AG08396 (cell line): ENCODE measurements around the gene SPAG6.
"Not testable (repeated sequence)": the region's sequence is repeated elsewhere in the genome, so short reads cannot be mapped to it uniquely, and the experiment has no call there.

ENCODE experiments used
- DNase-seq: peaks from one replicate; pipeline ENCODE4 v3.0.0; 2012; ENCODE audit warnings: low spot score, mixed read lengths

The SPAG6 gene

DNA sequence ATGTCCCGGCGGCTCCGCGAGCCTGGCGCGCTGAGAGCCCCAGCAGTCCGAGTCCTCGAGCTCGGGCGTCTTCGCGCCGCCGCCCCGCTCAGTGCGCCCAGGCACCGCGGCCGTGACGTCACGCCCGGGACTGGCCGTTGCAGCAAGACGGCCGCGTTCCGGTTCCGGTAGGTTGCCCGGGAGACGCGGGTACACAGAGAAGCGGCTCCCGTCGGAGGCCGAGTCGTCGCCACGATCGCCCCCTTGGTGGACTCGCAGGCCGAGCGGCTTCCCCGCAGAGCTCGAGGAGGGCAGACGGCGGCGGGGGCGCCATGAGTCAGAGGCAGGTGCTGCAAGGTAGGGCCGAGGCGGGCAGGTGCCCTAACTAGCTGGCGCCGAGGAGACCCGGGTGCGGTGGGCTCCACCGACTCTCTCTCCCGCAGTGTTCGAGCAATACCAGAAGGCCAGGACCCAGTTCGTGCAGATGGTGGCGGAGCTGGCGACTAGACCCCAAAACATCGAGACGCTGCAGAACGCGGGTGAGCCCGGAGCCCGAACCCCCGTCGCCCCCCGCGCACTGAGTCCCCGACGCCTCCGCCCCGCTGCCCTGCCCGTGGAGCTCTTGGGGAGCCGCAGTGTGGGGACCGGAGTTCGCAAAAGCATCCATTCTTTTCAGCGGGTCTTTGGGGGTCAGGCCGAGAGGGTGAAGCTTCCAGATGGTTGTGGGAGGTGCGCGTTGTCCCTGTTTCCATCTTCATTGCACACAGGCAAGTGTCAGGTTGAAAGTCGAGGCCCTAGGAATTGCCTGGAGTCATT, at the start of gene SPAG6:
SPAG6 (plus strand) TSS at position 196 of the 795 bp plus-strand sequence; CDS start at position 312, 116 bp downstream.
- DNase-seq: no peak

DNA sequence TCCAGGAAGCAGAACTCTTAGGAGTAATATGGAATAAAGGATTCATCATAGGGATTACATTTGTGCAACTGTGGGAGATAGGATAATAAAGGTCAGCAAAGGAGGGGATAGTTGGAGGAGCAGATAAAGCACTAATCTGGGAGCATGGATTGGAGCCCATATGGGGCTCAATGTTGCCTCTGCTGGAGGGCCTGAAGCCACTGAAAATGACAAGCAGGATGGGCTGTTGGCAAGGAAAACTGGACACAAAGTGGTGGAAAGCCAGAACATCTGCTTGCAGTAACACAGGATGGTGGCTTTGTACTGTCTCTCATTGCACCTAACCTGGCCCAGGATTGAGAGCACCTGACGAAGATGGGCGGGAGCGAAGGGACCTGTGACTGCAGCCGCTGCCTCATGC, 44.1 kb upstream of the SPAG6 start:
- no peak for DNase-seq

DNA sequence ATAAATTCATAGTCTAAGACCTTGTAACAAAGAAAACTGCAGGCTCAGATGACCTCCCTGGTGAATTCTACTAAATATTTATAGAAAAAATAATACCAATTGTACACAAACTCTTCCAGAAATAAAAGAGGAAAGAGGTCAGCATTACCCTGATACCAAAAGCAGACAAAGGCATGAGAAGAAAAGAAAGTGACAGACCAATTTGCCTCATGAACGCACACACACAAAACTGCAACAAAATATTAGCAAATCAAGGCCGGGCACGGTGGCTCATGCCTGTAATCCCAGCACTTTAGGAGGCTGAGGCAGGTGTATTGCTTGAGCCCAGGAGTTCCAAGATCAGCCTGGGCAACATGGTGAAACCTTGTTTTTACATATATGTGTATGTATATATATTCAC, 41.8 kb upstream of the SPAG6 start:
- no peak for DNase-seq

DNA sequence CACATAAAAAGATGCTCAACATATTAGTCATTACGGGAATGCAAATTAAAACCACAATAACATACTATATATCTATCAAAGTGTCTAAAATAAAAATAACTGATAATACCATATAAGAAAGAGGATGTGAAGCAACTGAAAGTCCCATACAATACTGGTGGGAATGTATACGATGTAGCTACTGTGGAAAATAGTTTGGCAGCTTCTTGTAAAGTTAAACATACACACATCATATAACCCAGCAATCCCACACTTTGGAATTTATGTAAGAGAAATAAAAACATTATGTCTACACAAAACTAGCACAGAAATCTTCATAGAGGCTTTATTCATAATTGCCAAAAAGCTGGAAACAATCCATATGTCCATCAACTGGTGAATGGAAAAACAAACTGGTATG, 39.6 kb upstream of the SPAG6 start:
- no peak for DNase-seq

DNA sequence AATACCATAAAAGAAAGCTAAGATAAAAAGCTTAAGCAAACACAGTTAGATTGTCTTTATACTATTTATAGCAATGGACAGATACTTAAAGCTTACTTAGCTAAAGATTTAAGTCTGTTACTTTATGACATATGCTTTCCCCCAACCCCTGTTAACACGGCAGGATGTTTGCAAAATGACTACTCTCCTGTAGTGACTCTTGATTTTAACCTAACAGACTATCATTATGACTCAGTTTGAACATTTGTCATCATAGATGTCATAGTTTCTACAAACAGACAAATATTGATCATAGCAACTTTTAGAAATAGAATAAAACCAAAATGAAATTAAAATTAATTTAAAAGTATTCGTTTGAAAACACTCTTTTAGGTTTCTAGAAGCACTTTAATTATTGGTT, 36.9 kb upstream of the SPAG6 start:
- DNase-seq: peak; percentile 37

DNA sequence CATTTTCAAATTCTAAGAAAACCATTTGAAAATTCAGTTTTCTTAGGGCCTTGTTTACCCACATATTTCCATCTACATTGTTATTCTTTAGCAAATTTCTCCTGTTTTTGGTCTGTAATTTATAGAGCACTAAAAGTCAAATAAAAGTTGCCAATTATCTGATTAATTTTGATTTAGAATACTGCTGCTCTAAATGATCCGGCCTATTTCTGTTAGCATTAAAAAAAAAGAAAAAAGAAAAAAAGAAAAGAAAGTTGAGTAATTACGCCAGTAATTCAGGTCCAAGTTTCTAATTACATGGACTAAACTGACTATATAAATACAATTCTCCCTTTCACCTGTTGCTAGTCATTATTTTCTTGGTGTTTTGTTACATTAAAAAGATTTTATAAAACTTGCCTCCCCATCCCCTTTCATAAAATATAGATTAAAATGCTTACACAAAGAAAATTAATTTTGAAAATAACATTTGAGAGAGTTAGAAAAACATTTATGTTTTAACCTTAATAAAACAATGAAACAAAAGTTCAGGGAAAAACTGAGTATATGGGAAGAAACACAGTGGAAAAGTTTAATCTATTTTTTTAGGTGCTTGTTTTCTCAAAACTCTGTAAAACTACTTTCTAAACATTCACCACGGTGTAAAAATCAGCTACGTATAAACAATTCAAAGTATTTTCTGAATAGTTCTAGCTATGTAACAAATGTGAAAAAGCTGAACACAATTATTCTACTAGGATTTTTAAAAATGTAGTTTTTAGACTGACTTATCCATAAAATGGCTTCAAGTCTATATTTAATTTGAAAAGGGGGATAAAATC, 35.9 kb upstream of the SPAG6 start:
- no peak for DNase-seq

DNA sequence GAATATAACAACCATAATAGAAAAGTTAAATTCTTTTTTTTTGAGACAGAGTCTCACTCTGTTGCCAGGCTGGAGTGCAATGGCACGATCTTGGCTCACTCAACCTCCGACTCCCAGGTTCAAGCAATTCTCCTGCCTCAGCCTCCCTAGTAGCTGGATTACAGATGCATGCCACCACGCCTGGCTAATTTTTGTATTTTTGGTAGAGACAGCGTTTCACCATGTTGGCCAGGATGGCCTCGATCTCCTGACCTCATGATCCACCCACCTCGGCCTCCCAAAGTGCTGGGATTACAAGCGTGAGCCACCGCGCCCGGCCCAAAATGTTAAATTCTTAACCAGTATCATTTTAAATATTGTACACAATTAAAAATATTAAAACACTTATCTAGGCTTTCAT, 35.3 kb upstream of the SPAG6 start:
- DNase-seq: not testable (repeated sequence)

DNA sequence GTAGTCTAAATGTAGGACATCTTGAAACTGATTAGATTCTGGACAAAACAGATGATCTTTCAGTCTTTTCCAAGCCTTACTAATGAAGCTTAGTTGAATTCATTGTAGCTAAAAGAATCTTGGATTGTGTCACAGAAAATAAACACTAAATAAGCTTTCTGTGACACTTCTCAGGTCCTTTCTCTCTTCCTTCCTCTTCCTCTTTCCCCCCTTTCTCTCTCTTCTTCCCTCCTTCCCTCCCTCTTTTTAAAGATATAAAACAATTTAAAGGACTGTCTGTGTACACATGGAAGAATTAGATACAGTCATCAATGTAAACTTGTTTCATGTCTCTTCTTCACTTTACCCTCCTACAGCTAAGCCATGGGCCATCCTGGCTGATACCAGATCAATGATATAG, 34.4 kb upstream of the SPAG6 start:
- no peak for DNase-seq

DNA sequence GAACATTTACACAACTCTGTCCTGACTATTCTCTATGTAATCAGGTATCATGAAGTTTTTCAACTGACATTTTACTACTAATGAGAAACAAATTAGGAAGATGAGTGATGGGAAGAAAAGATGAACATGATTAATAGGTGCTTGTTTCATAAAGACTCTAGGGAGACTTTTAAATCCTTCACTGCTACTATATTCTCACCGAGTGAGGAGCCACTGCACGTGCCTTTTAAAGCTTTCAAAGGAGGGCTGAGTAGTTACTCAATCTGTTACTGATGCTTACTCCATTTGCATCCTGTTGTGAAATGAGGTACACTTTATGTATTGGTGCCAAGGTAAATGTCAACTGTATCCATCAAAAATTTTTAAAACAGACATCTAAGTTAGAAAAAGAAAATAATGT, 30.4 kb upstream of the SPAG6 start:
- no peak for DNase-seq

DNA sequence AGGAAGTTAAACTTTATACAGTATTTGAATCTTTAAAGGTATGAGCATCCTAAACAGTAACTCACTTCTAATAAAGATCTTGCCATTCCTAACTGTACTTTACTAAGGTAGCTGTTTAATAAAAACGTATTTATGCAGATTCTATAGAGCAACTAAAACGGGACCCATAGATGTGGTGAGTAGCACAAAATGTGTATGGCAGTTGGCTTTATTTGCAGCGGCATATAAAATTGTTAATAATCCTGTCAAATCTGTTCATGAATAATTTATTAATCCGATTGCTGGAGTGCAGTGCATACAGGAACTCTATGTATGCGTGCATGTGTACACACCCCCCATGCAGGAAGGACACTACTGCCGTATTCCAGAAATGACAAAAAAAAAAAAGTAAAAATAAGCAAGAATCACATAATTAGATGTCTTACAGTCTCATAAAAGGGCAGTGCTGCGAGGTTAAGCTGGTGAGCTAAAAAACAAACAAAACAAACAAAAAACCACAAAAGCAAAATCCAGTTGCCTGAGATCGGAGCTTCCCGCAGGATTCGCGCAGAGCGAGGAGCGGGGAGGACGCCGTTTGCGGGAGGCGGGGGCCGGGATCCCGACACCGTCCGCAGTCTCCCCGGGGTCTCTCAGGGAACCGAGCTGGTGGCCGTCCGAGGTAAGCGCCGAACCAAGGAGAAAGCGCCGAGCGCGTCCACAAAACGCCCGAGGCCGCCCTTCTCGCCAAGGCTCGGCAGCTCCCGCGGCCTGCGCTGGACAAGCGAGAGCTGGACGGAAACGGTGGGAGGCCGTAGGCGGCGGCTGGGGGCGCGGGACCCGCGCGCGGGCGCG, 29.6 kb upstream of the SPAG6 start:
- no peak for DNase-seq

DNA sequence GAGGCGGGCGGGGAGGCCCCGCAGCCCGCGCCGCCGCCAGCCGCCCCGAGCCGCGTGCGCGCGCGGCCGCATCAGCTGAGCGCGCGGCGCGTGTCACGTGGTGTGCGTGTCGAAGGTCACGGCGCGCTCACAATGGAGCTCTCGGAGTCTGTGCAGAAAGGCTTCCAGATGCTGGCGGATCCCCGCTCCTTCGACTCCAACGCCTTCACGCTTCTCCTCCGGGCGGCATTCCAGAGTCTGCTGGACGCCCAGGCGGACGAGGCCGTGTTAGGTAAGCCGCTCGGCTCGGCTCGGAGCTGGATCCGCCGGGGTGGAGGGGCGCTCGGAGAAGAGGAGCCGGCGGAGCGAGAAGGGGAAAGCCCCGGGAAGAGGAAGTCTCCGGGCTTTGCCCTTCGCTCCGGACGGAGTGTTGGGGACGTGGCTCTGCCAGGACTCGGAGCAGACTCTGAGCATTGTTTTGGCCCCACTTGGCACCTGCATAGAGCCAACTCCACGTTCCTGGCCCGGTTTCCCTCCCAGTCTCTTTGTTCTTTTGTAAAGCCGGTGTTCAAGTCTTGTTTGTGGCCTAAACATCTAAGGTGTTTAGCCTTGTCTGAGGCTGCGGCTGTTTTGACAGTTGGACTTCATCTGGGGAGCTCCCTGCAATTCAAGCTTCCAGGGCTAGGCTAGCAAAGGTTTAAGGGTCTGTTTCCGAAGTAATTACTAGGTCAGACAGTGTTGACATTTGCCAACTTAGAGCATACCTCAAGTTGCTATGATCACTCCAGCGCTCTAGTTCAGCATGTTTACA, 28.8 kb upstream of the SPAG6 start, which contains the start of gene COMMD3:
COMMD3 (plus strand) TSS at position 103 of the 790 bp plus-strand sequence; CDS start at position 133, 30 bp downstream.
- DNase-seq: peak; percentile 89

DNA sequence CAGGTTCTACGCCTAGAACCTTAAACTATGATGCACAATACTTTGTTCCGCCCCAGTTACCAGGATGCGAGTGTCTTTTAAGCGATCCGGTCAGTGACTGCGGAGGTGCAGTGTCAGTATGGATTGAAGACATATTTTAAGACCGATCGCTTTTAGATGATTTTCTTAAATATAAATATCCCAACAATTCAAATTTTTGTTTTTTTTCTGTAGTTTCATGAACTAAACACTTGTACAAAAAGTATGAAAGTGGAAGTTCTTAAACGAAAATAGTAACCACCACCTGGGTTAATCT, 28.3 kb upstream of the SPAG6 start:
- DNase-seq: no peak

DNA sequence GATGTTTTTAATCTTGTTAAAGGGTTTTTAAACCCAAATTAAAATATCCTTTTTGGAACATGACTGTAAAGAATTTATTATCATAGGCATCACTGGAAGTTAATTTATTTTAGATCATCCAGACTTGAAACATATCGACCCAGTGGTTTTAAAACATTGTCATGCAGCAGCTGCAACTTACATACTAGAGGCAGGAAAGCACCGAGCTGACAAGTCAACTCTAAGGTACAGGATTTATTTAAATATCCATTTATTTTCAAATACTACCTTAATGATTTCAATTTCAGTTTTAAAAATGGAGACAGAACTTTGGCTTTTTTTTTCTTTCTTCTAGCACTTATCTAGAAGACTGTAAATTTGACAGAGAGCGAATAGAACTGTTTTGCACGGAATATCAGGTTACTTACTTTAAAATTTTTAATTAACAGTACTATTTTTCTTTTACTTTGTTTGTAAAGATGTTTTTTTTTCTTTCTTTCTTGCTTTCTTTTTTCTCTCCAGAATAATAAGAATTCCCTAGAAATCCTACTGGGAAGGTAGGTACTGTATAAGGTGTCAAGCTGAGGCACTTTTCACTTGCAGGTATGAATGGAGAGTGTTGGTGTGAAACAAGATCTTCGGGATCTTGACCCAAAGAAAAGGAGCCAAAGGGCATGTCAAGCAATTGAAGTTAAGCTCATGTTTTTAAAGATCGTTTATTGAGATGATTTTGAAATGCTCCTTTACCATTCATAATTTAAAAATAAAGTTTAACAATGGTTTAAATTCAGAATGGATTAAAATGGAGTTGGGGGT, 27.3 kb upstream of the SPAG6 start:
- DNase-seq: no peak

DNA sequence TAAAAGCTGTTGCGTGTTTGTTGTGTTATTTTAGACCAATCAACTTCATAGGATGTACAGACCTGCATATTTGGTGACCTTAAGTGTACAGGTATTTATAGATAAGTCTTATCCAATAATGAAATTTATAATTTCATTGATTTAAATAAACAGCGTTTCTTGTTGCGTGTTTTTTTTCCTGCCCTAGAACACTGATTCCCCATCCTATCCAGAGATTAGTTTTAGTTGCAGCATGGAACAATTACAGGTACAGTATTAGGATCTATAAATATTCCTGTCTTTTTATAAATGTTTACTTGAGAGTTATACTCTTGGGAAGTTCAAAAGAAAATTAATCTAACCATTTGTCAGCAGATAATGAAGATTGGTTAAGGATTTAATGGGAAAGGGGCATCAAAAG, 26.5 kb upstream of the SPAG6 start:
- DNase-seq: no peak

DNA sequence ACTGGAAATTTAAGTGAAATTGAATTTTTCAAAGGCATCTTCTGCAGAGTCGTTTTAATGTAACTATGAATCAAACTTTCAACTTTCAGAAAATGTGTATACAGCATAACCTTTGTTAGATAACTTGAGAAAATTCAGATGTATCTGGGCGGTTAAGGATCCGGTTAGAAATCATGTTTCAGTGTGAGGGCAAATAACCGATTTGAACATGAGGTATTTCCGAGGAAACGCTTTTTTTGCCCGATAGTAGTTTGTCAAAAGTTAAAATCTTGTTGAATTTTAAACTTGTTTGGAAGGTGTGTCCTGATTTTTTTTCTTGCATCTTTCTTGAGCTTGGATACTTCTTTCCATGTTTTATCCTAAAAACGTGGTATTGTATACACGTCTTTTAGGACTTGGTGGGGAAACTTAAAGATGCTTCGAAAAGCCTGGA, 25.7 kb upstream of the SPAG6 start:
- no peak for DNase-seq

DNA sequence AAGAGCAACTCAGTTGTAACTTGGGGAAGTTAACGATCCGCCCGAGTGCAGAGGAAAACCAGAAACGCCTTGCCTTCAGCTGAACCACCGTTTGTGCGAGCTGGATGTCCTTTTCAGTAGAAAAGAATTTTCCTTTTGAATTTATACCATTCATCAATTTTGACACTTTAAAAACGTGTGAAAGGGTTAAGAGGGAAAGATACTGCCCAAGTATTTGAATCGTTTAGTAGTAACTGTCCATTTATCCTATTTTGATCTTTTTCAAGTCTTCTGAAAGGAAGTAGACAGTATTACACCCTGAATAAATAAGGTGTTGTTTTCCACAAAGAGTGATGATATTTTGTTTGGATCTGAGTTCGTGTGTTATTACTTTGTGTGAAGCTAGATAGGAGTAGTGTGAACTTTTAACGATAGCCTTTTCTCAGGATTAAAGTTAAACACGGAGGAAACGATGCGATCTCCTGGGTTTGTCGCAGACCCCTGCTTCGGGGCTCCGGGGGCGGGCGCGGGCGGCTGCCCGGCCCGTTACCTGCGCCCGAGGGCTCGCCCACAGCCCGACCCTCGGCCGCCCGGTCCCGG, 25.2 kb upstream of the SPAG6 start:
- DNase-seq: no peak

DNA sequence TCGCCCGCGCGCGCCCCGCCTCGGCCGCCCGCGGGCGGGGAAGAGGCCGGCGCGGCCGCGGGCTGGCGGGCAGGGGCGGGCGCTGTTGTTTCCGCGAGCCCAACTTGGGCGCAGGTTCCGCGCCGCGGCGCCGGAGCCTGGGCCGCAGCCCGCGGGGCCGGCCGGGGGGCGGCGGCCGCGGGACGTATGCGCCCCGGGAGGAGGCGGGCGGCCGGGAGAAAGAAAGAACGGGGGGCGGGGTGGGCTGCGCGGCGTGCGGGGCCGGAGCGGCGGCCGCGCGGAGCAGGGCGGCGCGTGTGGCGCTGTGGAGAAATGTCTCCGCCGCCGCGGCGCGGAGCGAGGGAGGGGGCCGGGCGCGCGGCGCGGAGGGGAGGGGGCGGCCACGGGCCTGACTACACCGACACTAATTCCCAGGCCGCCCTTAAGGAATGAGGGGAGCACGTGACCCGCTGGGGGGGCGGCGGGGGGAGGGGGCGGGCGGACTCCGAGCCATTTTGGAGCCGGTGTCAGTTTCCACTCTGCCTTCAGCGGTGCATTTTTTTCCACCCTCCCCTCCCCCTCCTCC, 24.6 kb upstream of the SPAG6 start, which contains the start of gene BMI1:
BMI1 (plus strand) TSS at position 509 of the 565 bp plus-strand sequence. CDS start 5,351 bp downstream, outside the sequence.
- DNase-seq: peak; percentile 91

DNA sequence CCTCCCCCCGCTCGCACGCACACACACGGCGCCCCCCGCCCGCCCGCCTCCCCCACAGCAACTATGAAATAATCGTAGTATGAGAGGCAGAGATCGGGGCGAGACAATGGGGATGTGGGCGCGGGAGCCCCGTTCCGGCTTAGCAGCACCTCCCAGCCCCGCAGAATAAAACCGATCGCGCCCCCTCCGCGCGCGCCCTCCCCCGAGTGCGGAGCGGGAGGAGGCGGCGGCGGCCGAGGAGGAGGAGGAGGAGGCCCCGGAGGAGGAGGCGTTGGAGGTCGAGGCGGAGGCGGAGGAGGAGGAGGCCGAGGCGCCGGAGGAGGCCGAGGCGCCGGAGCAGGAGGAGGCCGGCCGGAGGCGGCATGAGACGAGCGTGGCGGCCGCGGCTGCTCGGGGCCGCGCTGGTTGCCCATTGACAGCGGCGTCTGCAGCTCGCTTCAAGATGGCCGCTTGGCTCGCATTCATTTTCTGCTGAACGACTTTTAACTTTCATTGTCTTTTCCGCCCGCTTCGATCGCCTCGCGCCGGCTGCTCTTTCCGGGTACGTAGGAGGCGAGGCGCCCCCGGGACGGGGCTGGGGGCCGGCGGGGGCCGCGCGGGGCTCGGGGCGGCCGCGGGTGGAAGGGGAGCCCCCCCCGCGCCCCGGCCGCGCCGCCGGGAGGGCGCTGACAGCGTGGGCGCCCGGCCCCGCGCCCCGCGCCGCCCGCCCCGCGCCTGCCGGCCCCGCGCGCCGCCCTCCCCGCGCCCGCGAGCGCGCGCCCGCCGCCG, 24.0 kb upstream of the SPAG6 start:
- DNase-seq: peak; percentile 80
